IgD-negative memory B cell (primary cell): ENCODE measurements around the gene GSTA2. TPM values are rescaled to one million over a fixed set of nuclear protein-coding genes. Genes with fewer than 3 reads are reported as not detected.
A peak's percentile ranks its signal among the peaks of the same experiment; 100 is the strongest.

Experiments used
- H3K27ac Mint-ChIP-seq, 3 donors: one replicate each; pipeline ENCODE4 v1.8.0; 2020 to 2022; ENCODE audit warnings: mild to moderate bottlenecking in 3 of 3, mixed read lengths in 3 of 3, moderate library complexity in 1 of 3
- H3K27me3 Mint-ChIP-seq: one replicate; pipeline ENCODE4 v1.8.0; 2021; ENCODE audit warnings: mixed read lengths
- H3K36me3 Mint-ChIP-seq: one replicate; pipeline ENCODE4 v1.8.0; 2020; ENCODE audit warnings: mild to moderate bottlenecking, mixed read lengths
- H3K4me1 Mint-ChIP-seq, 3 donors: one replicate each; pipeline ENCODE4 v1.8.0; 2020 to 2022; ENCODE audit warnings: mixed read lengths in 3 of 3, mild to moderate bottlenecking in 1 of 3
- H3K4me3 Mint-ChIP-seq, 4 donors: one replicate each; pipeline ENCODE4 v1.8.0; 2020 to 2022; ENCODE audit warnings: mild to moderate bottlenecking in 4 of 4, mixed read lengths in 4 of 4, moderate library complexity in 3 of 4
- H3K9me3 Mint-ChIP-seq, 3 donors: one replicate each; pipeline ENCODE4 v1.8.0; 2020 to 2021; ENCODE audit warnings: mixed read lengths in 3 of 3, mild to moderate bottlenecking in 1 of 3
- polyA plus RNA-seq: library from polyadenylated mRNA; unstranded; fragments of 300-500 nt; fragmentation: Illumina TruSeq; gene quantifications from one replicate; pipeline ENCODE4 v1.2.3, GENCODE V29; 2021

GSTA2 gene
- polyA plus RNA-seq, 1 donor from 2014 or later, result not detected

- Mint-ChIP-seq H3K9me3 (peaks cover 5 to 12% (median 6%) of the 10 kb centered on the region in 3 donors), H3K27me3 (peaks cover 6% of the 10 kb centered on the region), H3K4me1 (no peaks in the 10 kb centered on the region), H3K4me3 (no peak overlapping the region), H3K27ac (no peak overlapping the region), H3K36me3 (peaks cover 2% of the 10 kb centered on the region)
Observed at GRCh38 chr6:52741872-52742271, 21.4 kb downstream of the GSTA2 start.

DNA sequence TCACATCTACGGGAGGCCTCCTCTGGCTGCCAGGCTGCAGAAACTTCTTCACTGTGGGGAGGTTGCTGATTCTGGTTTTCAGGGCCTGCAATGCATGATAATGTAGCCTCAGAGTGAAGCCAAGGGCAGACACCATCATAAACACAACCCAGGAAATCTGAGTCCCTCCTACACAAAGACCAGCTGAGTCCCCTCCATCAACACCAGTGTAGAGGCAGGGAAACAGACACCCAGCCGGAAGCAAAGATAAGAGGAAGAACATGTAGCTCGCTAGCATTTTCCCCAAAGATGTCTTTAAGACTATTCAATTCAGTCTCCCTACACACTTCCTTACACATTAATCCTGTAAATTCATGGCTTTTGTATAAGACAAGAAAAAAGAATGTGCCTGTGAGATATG, 23.6 kb downstream of the GSTA2 start:
- Mint-ChIP-seq H3K4me1 (no peaks in the 10 kb centered on the region), H3K27ac (no peak overlapping the region), H3K9me3 (peaks cover 5 to 12% (median 6%) of the 10 kb centered on the region in 3 donors), H3K4me3 (no peak overlapping the region), H3K27me3 (peaks cover 4% of the 10 kb centered on the region), H3K36me3 (peaks cover 2% of the 10 kb centered on the region)

DNA sequence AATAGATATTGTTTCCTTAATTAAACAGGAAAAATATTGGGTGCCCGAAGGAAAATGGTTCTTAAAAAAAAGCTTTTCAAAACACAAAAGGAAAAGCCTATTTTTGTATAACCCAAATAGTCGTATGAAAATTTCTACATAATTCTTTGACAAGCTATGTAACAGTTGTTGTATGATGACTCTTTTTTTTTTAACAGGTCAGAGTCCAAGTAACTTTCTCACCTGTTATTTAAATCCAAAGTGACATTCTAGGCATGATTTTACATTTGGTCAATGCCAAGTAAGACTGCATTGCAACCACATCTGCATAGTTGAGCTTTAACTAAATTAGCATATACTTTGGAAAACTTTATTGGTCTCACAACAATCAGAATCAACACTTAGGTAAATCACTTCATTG, 24.1 kb downstream of the GSTA2 start:
- Mint-ChIP-seq H3K4me3 (no peak overlapping the region), H3K27ac (no peak overlapping the region), H3K4me1 (no peaks in the 10 kb centered on the region), H3K36me3 (peaks cover 2% of the 10 kb centered on the region), H3K9me3 (peaks cover 5 to 12% (median 6%) of the 10 kb centered on the region in 3 donors), H3K27me3 (peaks cover 4% of the 10 kb centered on the region)

- H3K4me1 Mint-ChIP-seq, result no peaks in the 10 kb centered on the region
- peaks cover 2% of the 10 kb centered on the region for H3K36me3 Mint-ChIP-seq
- peaks cover 1% of the 10 kb centered on the region for H3K27me3 Mint-ChIP-seq
- H3K4me3 Mint-ChIP-seq, result no peak overlapping the region
- no peak overlapping the region for H3K27ac Mint-ChIP-seq
- H3K9me3 Mint-ChIP-seq, result peaks cover 4 to 12% (median 6%) of the 10 kb centered on the region in 3 donors
Observed at GRCh38 chr6:52736145-52736544, 27.1 kb downstream of the GSTA2 start.

GRCh38 chr6:52735071-52735470, 28.2 kb downstream of the GSTA2 start:
- H3K27me3 Mint-ChIP-seq, result peaks cover 1% of the 10 kb centered on the region
- peaks cover 2% of the 10 kb centered on the region for H3K36me3 Mint-ChIP-seq
- H3K27ac Mint-ChIP-seq, result no peak overlapping the region
- H3K9me3 Mint-ChIP-seq, result peaks cover 0 to 7% (median 3%) of the 10 kb centered on the region in 3 donors
- H3K4me3 Mint-ChIP-seq, result no peak overlapping the region
- no peaks in the 10 kb centered on the region for H3K4me1 Mint-ChIP-seq

DNA sequence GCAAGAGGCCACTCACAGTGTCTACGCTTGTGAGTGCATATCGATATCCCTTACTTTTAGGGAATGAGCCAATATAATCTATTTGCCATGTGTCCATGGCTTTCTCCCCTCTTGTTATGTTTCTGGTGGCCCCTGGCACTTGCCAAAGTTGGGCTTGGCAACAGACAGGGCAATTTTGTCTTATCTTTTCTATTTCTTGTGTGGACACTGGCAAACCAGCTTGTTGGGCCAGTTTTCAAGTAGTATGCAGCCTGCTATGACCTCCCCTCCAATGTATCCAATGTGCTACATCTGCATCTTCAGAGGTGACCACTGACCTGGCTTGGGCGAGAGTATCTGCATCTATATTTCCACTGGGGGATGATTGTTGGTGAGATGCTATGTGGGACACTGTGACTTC, 29.2 kb downstream of the GSTA2 start:
- no peaks in the 10 kb centered on the region for H3K4me1 Mint-ChIP-seq
- no peaks in the 10 kb centered on the region for H3K9me3 Mint-ChIP-seq

GRCh38 chr6:52733172-52733571, 30.1 kb downstream of the GSTA2 start:
- Mint-ChIP-seq H3K27ac (no peak overlapping the region), H3K27me3 (peaks cover 1% of the 10 kb centered on the region), H3K4me1 (peaks cover 0 to 2% (median 0%) of the 10 kb centered on the region in 3 donors), H3K36me3 (peaks cover 2% of the 10 kb centered on the region), H3K4me3 (no peak overlapping the region), H3K9me3 (no peaks in the 10 kb centered on the region)

More for the DNA sequence above, 29.2 kb downstream of the GSTA2 start:
- Mint-ChIP-seq H3K36me3 (peaks cover 2% of the 10 kb centered on the region), H3K4me3 (no peak overlapping the region), H3K27me3 (peaks cover 1% of the 10 kb centered on the region), H3K27ac (no peak overlapping the region)

- no peaks in the 10 kb centered on the region for H3K27me3 Mint-ChIP-seq
- peaks cover 0 to 2% (median 0%) of the 10 kb centered on the region in 3 donors for H3K4me1 Mint-ChIP-seq
- H3K36me3 Mint-ChIP-seq, result no peaks in the 10 kb centered on the region
- no peaks in the 10 kb centered on the region for H3K9me3 Mint-ChIP-seq
- no peak overlapping the region for H3K27ac Mint-ChIP-seq
- no peak overlapping the region for H3K4me3 Mint-ChIP-seq
Observed at GRCh38 chr6:52731719-52732118, 31.6 kb downstream of the GSTA2 start.

DNA sequence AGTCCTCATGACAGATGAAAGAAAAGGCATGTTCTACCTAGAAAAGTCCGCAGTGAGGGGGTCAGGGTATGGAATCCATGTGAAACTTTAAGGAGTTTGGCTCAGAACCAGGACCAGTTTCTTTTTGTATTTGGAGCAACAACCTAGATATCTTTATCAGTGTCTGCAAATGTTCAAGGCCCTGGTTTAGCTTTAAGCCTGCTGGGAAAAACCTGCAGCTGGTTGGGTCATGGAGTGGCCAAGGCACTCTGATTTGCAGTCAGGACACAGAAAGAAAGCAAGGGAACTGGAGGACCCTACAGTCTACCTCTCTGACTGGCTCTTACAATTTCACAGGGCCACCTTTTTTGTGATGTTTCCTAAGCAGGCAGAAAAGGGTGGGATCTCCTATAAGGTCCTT, 33.7 kb downstream of the GSTA2 start:
- Mint-ChIP-seq H3K4me1 (peaks cover 0 to 8% (median 6%) of the 10 kb centered on the region in 3 donors), H3K27ac (no peak overlapping the region), H3K9me3 (no peaks in the 10 kb centered on the region), H3K36me3 (no peaks in the 10 kb centered on the region), H3K27me3 (peaks cover 2% of the 10 kb centered on the region), H3K4me3 (no peak overlapping the region)

DNA sequence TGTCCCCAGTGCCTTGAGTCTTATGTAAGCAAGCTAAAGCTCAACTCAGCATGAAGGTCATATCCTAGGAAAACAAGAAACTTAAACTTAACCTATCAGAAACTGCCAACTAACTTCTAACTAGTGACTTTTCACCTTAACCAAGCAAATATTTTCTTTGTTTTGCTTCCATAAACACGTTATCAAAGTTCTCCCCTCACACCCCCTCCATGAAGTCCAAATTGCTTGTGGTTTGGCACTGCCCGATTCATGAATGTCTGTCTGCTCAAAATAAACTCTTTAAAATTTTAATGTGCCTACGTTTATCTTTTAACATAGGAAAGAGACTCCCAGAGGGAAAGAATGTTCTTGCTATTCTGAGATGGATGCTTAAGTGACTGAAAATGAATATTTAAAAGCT, 34.9 kb downstream of the GSTA2 start:
- H3K4me1 Mint-ChIP-seq, result peaks cover 0 to 13% (median 9%) of the 10 kb centered on the region in 3 donors
- no peak overlapping the region for H3K4me3 Mint-ChIP-seq
- H3K36me3 Mint-ChIP-seq, result no peaks in the 10 kb centered on the region
- H3K27ac Mint-ChIP-seq, result no peak overlapping the region
- peaks cover 5% of the 10 kb centered on the region for H3K27me3 Mint-ChIP-seq
- no peaks in the 10 kb centered on the region for H3K9me3 Mint-ChIP-seq

DNA sequence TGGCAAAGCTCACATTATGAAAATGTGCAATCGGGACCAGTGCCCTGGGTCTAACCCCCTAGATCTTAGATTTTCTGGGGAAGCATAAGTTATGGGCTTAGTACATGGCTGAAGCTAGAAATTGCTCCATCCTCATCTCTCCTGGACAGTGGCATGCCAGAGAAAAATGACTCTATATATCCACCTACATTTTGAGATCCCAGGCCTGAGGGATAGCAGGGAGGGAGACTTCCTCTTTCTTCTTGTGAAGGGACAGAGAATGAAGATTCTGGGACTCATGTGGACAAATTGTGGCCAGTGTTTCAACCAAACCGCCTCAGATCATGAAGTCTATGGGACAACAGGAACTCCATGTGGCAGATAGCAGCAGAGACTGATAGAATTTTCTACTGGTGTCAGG, 35.4 kb downstream of the GSTA2 start:
- peaks cover 0 to 13% (median 9%) of the 10 kb centered on the region in 3 donors for H3K4me1 Mint-ChIP-seq
- H3K36me3 Mint-ChIP-seq, result no peaks in the 10 kb centered on the region

DNA sequence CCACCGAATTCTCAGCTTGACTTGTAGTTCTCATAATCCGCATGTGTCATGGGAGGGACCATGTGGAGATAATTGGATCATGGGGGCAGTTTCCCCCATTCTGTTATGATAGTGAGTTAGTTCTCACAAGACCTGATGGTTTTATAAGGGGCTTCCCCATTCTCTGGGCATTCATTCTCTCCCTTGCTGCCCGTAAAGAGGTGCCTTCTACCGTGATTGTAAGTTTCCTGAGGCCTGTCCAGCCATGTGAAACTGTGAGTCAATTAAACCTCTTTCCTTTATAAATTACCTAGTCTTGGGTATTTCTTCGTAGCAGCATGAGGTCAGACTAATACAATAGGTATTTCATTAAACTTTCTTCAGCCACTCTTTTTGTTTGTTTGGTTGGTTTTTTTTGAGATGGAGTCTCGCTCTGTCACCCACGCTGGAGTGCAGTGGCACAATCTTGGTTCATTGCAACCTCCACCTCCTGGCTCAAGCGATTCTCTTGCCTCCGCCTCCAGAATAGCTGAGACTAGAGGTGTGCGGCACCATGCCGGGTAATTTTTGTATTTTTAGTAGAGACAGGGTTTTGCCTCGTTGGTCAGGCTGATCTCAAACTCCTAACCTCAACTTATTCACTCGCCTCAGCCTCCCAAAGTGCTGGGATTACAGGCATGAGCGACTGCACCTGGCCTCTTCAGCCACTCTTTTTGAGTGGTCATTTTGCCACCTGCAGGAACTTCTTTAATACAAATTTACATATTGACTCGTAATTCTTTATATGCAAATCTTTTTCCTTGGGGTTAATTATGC, 36.3 kb downstream of the GSTA2 start:
- Mint-ChIP-seq H3K27ac (no peak overlapping the region), H3K9me3 (no peaks in the 10 kb centered on the region), H3K4me3 (no peak overlapping the region), H3K4me1 (peaks cover 0 to 13% (median 9%) of the 10 kb centered on the region in 3 donors), H3K36me3 (no peaks in the 10 kb centered on the region), H3K27me3 (peaks cover 5% of the 10 kb centered on the region)

More for the DNA sequence above, 35.4 kb downstream of the GSTA2 start:
- H3K27me3 Mint-ChIP-seq, result peaks cover 5% of the 10 kb centered on the region
- no peaks in the 10 kb centered on the region for H3K9me3 Mint-ChIP-seq
- no peak overlapping the region for H3K27ac Mint-ChIP-seq
- H3K4me3 Mint-ChIP-seq, result no peak overlapping the region

DNA sequence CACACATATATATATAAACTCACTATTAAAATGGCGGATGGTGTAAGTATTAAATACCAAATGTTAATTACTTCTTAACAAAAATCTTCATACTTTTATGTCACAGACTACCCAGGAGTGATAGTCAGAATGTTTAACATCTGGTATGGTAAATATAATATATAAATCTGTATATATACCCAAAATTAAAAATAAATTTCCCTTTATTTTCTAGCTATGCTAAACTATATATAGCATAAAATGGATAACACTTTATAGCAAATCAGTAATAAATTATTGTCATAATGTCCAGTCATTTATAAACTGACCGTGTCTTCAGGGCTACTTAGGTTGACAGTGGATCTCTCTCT, 37.1 kb downstream of the GSTA2 start:
- no peak overlapping the region for H3K27ac Mint-ChIP-seq
- no peaks in the 10 kb centered on the region for H3K9me3 Mint-ChIP-seq
- H3K27me3 Mint-ChIP-seq, result peaks cover 5% of the 10 kb centered on the region
- H3K4me1 Mint-ChIP-seq, result peaks cover 0 to 13% (median 9%) of the 10 kb centered on the region in 3 donors
- H3K36me3 Mint-ChIP-seq, result no peaks in the 10 kb centered on the region
- no peak overlapping the region for H3K4me3 Mint-ChIP-seq

DNA sequence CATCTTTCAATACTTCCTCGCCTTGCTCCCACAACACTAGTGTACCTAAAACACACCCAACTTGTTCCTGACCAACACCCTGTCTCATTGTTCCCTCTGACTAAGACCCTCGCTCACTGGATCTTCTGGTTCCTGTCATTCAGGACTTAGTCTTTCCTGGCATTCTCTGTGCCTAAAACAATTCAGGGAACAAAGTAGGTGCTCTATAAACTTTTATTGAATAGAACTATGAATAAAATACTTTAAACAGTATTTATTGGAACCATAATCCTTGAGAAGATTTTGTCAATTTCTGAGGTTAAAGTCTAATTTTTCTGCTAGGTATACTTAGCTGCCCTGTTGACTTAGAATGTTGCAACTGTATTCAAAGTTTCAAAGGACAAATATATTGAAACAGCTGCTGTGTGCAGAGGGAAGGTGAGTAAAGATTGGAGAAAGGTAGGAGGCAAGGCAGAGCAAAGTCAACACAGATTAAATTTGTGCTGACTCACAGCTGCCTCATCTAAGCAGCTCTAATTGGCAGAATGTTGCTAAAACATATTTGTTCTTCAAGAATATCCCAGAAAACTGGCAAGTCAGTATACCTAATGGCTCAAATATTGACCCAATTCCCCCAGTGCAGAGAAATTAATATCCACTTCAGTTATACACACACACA, 37.6 kb downstream of the GSTA2 start:
- no peak overlapping the region for H3K4me3 Mint-ChIP-seq
- peaks cover 5% of the 10 kb centered on the region for H3K27me3 Mint-ChIP-seq
- no peaks in the 10 kb centered on the region for H3K36me3 Mint-ChIP-seq
- H3K27ac Mint-ChIP-seq, result no peak overlapping the region
- peaks cover 0 to 13% (median 9%) of the 10 kb centered on the region in 3 donors for H3K4me1 Mint-ChIP-seq
- H3K9me3 Mint-ChIP-seq, result no peaks in the 10 kb centered on the region

GRCh38 chr6:52725143-52725534, 38.1 kb downstream of the GSTA2 start:
- Mint-ChIP-seq H3K4me1 (peaks cover 0 to 13% (median 9%) of the 10 kb centered on the region in 3 donors), H3K9me3 (no peaks in the 10 kb centered on the region), H3K36me3 (no peaks in the 10 kb centered on the region), H3K4me3 (peak overlapping the region in 1 of 4 donors; percentile 78), H3K27ac (no peak overlapping the region), H3K27me3 (peaks cover 5% of the 10 kb centered on the region)
